ENCODE results near the gene SPCS3. TPM values are rescaled to one million over a fixed set of nuclear protein-coding genes. Genes with fewer than 3 reads are reported as not detected.
A peak's percentile ranks its signal among the peaks of the same experiment; 100 is the strongest.
"Not testable (repeated sequence)": the region's sequence is repeated elsewhere in the genome, so short reads cannot be mapped to it uniquely, and the experiment has no call there.

The SPCS3 gene
- 100 to 1,000 TPM in 1 of 4 donors, 10 to 100 TPM in 3; 73.8 to 139 (median 88.2) TPM for total RNA-seq
- 33.7 TPM for polyA plus RNA-seq
- long read RNA-seq, donor 1, full-length matches to known transcripts: 39 of 54 reads
- long read RNA-seq, donor 1, partial matches to known transcripts: 0 of 54 reads
- long read RNA-seq, donor 1, other reads (novel, unspliced or antisense): 15 of 54 reads
- long read RNA-seq, donor 2, full-length matches to known transcripts: 20 of 26 reads
- long read RNA-seq, donor 2, partial matches to known transcripts: 0 of 26 reads
- long read RNA-seq, donor 2, other reads (novel, unspliced or antisense): 6 of 26 reads
- long read RNA-seq, donor 3, full-length matches to known transcripts: 154 of 180 reads
- long read RNA-seq, donor 3, partial matches to known transcripts: 2 of 180 reads
- long read RNA-seq, donor 3, other reads (novel, unspliced or antisense): 24 of 180 reads
- long read RNA-seq, donor 4, full-length matches to known transcripts: 16 of 18 reads
- long read RNA-seq, donor 4, partial matches to known transcripts: 0 of 18 reads
- long read RNA-seq, donor 4, other reads (novel, unspliced or antisense): 2 of 18 reads

DNA sequence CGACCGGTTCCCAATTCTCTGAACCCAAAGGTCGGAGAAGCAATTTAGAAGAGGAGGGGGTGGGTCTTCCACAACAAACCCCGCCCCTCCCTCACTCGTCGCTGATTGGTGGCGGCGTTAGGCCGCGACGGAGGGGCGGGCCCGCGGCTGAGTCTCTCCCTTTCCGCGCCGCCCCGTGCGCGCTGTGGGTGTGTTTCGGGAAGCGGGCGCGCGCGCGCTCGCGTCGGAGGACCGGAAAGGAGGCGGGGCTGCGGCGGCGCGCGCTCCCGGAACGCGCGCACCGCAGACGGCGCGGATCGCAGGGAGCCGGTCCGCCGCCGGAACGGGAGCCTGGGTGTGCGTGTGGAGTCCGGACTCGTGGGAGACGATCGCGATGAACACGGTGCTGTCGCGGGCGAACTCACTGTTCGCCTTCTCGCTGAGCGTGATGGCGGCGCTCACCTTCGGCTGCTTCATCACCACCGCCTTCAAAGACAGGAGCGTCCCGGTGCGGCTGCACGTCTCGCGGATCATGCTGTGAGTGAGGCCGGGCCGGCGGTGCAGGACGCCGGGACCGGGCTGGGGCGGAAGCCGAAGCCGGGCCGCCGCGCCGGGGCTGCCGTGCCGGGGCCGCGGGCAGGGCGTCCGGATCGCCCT lies at the start of gene SPCS3:
SPCS3 (plus strand) TSS at position 263 of the 636 bp plus-strand sequence; CDS start at position 374, 111 bp downstream.
- H3K4me1 ChIP-seq (ENCODE audit: control insufficient read depth, insufficient read depth, low read length): no peaks in the 10 kb centered on the region
- H3K27ac ChIP-seq (ENCODE audit: low read length): peak within 1 kb of the TSS; percentile 92
- intact Hi-C loops (cut with DNase I): loop anchor here in 1 of 4 donors (10.0 kb wide), 1 partner anchor 125 kb away; the partner anchor contains the start of gene SPATA4
- no peaks in the 10 kb centered on the region for H3K27me3 ChIP-seq (ENCODE audit: control insufficient read depth, insufficient read depth)
- ATAC-seq (peak; percentile 99 to 100), DNase-seq (peak; percentile 97 to 99 (median 99))
- no peaks in the 10 kb centered on the region for H3K9me3 ChIP-seq (ENCODE audit: control insufficient read depth, low read length)
- H3K4me3 ChIP-seq (ENCODE audit: low read length): peak within 1 kb of the TSS; percentile 58
- under 1% methylated on average over 94 of the region's 94 CpGs for WGBS

DNA sequence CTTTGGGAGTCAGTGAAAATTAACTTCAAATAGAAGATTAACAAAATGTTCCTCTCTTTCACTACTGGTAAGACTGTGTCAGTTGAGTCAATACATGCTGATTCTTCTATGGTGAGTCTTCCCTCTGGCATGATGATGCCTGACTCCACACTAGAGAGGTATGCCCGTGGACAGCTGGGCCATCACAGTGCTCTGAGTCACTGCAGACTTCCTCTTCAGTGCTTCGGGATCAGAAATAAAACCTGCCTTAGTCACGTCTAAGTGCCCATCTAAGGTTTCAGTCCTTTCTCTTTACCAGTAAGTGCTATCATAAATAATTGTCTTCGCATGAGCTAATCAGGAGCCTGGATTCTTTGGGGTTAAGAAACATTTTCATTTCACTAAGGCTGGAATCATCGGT lies 49.1 kb upstream of the SPCS3 start:
- Histone ChIP-seq H3K27me3 (ENCODE audit: control insufficient read depth, insufficient read depth) (no peaks in the 10 kb centered on the region), H3K4me1 (ENCODE audit: control insufficient read depth, insufficient read depth, low read length) (no peaks in the 10 kb centered on the region), H3K27ac (ENCODE audit: low read length) (no peak overlapping the region), H3K4me3 (ENCODE audit: low read length) (no peak overlapping the region), H3K9me3 (ENCODE audit: control insufficient read depth, low read length) (no peaks in the 10 kb centered on the region)
- intact Hi-C loops (cut with DNase I): loop anchor here in 1 of 4 donors (10.0 kb wide), 1 partner anchor 116 kb away; no protein-coding TSS in a partner anchor
- DNase-seq (no peak), ATAC-seq (no peak)
- WGBS: 66% methylated on average over 5 of the region's 5 CpGs

- WGBS: 75% methylated on average over 3 of the region's 3 CpGs
- intact Hi-C loops (cut with DNase I): loop anchor here in 1 of 4 donors (10.0 kb wide), 1 partner anchor 117 kb away; no protein-coding TSS in a partner anchor
- Histone ChIP-seq H3K27me3 (ENCODE audit: control insufficient read depth, insufficient read depth) (no peaks in the 10 kb centered on the region), H3K27ac (ENCODE audit: low read length) (no peak overlapping the region), H3K4me1 (ENCODE audit: control insufficient read depth, insufficient read depth, low read length) (no peaks in the 10 kb centered on the region), H3K9me3 (ENCODE audit: control insufficient read depth, low read length) (no peaks in the 10 kb centered on the region), H3K4me3 (ENCODE audit: low read length) (no peak overlapping the region)
- ATAC-seq: no peak
- DNase-seq: no peak
These were observed 48.0 kb upstream of the SPCS3 start for GRCh38 chr4:176271749-176272148.

DNA sequence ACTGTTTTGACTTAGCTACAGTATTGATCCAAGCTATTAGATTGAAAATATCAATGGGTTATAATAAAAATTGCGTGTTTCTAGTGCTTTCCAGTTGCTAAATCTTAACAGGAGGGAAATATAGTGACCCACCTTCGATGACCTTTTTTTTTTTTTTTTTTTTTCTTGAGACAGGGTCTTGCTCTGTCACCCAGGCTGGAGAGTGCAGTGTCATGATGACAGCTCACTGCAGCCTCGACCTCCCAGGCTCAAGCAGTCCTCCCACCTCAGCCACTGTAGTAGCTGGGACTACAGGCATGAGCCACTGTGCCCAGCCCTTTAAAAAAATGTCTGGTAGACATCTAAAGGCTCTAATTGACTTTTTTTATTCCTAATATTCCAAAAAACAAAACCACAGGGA lies 47.0 kb upstream of the SPCS3 start:
- 68% methylated on average over 3 of the region's 3 CpGs for WGBS
- ATAC-seq (no peak), DNase-seq (no peak)
- Histone ChIP-seq H3K4me1 (ENCODE audit: control insufficient read depth, insufficient read depth, low read length) (no peaks in the 10 kb centered on the region), H3K9me3 (ENCODE audit: control insufficient read depth, low read length) (no peaks in the 10 kb centered on the region), H3K27ac (ENCODE audit: low read length) (no peak overlapping the region), H3K4me3 (ENCODE audit: low read length) (no peak overlapping the region), H3K27me3 (ENCODE audit: control insufficient read depth, insufficient read depth) (no peaks in the 10 kb centered on the region)
- intact Hi-C loops (cut with DNase I): loop anchor here in 1 of 4 donors (10.0 kb wide), 1 partner anchor 118 kb away; no protein-coding TSS in a partner anchor

GRCh38 chr4:176273736-176274135 lies 46.0 kb upstream of the SPCS3 start:
- Histone ChIP-seq H3K4me1 (ENCODE audit: control insufficient read depth, insufficient read depth, low read length) (no peaks in the 10 kb centered on the region), H3K27ac (ENCODE audit: low read length) (no peak overlapping the region)

GRCh38 chr4:176274441-176274840 lies 45.3 kb upstream of the SPCS3 start:
- no peak for DNase-seq
- H3K9me3 ChIP-seq (ENCODE audit: control insufficient read depth, low read length): no peaks in the 10 kb centered on the region
- intact Hi-C loops (cut with DNase I): loop anchor here in 1 of 4 donors (10.0 kb wide), 1 partner anchor 120 kb away; no protein-coding TSS in a partner anchor
- H3K4me3 ChIP-seq (ENCODE audit: low read length): no peak overlapping the region
- no peaks in the 10 kb centered on the region for H3K27me3 ChIP-seq (ENCODE audit: control insufficient read depth, insufficient read depth)
- no peak overlapping the region for H3K27ac ChIP-seq (ENCODE audit: low read length)
- ATAC-seq: peak in 1 of 2 donors; percentile 46
- H3K4me1 ChIP-seq (ENCODE audit: control insufficient read depth, insufficient read depth, low read length): no peaks in the 10 kb centered on the region

More at GRCh38 chr4:176273736-176274135, 46.0 kb upstream of the SPCS3 start:
- no peak for DNase-seq
- Histone ChIP-seq H3K9me3 (ENCODE audit: control insufficient read depth, low read length) (no peaks in the 10 kb centered on the region), H3K4me3 (ENCODE audit: low read length) (no peak overlapping the region), H3K27me3 (ENCODE audit: control insufficient read depth, insufficient read depth) (no peaks in the 10 kb centered on the region)
- WGBS: 75% methylated on average over 4 of the region's 4 CpGs
- no peak for ATAC-seq
- intact Hi-C loops (cut with DNase I): loop anchor here in 1 of 4 donors (10.0 kb wide), 1 partner anchor 119 kb away; no protein-coding TSS in a partner anchor

GRCh38 chr4:176276710-176277109 lies 43.1 kb upstream of the SPCS3 start:
- intact Hi-C loops (cut with DNase I): loop anchor here in 1 of 4 donors (10.0 kb wide), 1 partner anchor 122 kb away; no protein-coding TSS in a partner anchor
- ATAC-seq (no peak), DNase-seq (no peak)
- no peaks in the 10 kb centered on the region for H3K4me1 ChIP-seq (ENCODE audit: control insufficient read depth, insufficient read depth, low read length)
- no peaks in the 10 kb centered on the region for H3K27me3 ChIP-seq (ENCODE audit: control insufficient read depth, insufficient read depth)
- H3K27ac ChIP-seq (ENCODE audit: low read length): no peak overlapping the region
- H3K4me3 ChIP-seq (ENCODE audit: low read length): no peak overlapping the region
- no peaks in the 10 kb centered on the region for H3K9me3 ChIP-seq (ENCODE audit: control insufficient read depth, low read length)
- 82% methylated on average over 8 of the region's 8 CpGs for WGBS

DNA sequence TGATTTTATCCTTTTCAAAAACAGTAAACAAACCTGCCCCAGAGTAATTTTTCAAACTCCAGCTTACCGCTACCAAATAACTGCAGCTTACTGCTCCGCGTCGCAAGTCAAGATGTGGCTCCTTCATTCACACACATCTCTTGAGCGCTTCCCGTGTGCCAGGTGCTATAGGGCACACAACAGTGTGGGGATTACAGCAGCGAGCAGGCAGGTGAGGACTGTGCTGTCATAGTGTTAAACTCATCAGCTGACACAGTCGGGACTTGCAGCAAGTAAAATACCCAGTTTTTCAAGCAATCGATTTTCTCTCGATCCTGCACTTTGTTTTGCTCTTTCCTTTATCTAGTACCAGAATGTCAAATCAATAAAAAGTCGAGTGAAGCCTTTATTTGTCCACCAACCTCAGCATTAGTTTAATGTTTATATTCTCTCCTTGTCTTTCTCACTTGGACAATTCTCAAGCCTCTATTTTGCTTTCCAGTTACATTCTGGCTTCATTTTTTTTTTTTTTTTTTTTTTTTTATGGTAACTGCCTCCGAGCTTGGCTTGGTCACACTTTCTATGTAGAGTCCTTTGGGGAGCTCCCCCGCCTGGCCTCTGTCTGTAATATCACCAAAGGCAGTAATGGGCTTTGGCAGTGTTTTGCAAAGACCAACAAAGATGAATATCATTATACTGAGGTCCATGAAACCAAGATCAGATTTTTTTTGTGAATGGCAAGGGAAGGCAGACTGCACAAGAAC lies 42.4 kb upstream of the SPCS3 start:
- H3K27me3 ChIP-seq (ENCODE audit: control insufficient read depth, insufficient read depth): no peaks in the 10 kb centered on the region
- 63% methylated on average over 13 of the region's 13 CpGs for WGBS
- H3K4me3 ChIP-seq (ENCODE audit: low read length): no peak overlapping the region
- H3K4me1 ChIP-seq (ENCODE audit: control insufficient read depth, insufficient read depth, low read length): no peaks in the 10 kb centered on the region
- intact Hi-C loops (cut with DNase I): loop anchor here in 1 of 4 donors (10.0 kb wide), 1 partner anchor 123 kb away; no protein-coding TSS in a partner anchor
- peak; percentile 76 to 79 for ATAC-seq
- peak; percentile 37 to 75 (median 66) for DNase-seq
- H3K9me3 ChIP-seq (ENCODE audit: control insufficient read depth, low read length): no peaks in the 10 kb centered on the region
- H3K27ac ChIP-seq (ENCODE audit: low read length): no peak overlapping the region

GRCh38 chr4:176279560-176279959 lies 40.2 kb upstream of the SPCS3 start:
- 93% methylated on average over 1 of the region's 1 CpG for WGBS
- DNase-seq; ATAC-seq; H3K27me3 ChIP-seq (ENCODE audit: control insufficient read depth, insufficient read depth); H3K4me1 ChIP-seq (ENCODE audit: control insufficient read depth, insufficient read depth, low read length); H3K9me3 ChIP-seq (ENCODE audit: control insufficient read depth, low read length); H3K4me3 ChIP-seq (ENCODE audit: low read length); H3K27ac ChIP-seq (ENCODE audit: low read length): not testable (repeated sequence)
- intact Hi-C loops (cut with DNase I): loop anchor here in 1 of 4 donors (10.0 kb wide), 1 partner anchor 125 kb away; no protein-coding TSS in a partner anchor

GRCh38 chr4:176286728-176287127 lies 33.0 kb upstream of the SPCS3 start:
- ATAC-seq (no peak), DNase-seq (no peak)
- 46% methylated on average over 3 of the region's 3 CpGs for WGBS
- intact Hi-C loops (cut with DNase I): no loop called here
- H3K9me3 ChIP-seq (ENCODE audit: control insufficient read depth, low read length): no peaks in the 10 kb centered on the region
- no peak overlapping the region for H3K27ac ChIP-seq (ENCODE audit: low read length)
- no peaks in the 10 kb centered on the region for H3K27me3 ChIP-seq (ENCODE audit: control insufficient read depth, insufficient read depth)
- peaks cover 2% of the 10 kb centered on the region for H3K4me1 ChIP-seq (ENCODE audit: control insufficient read depth, insufficient read depth, low read length)
- H3K4me3 ChIP-seq (ENCODE audit: low read length): no peak overlapping the region
